Chondrocyte (in vitro differentiated cells): ENCODE measurements around the gene TRAPPC1. TPM values are rescaled to one million over a fixed set of nuclear protein-coding genes. Genes with fewer than 3 reads are reported as not detected.

Source experiments
- DNase-seq: peaks from one replicate; pipeline ENCODE4 v3.0.0; 2021; ENCODE audit warnings: mixed read lengths, low spot score
- H3K27ac Mint-ChIP-seq: one replicate; pipeline ENCODE4 v1.8.0; 2021; ENCODE audit warnings: mild to moderate bottlenecking, moderate library complexity, mixed read lengths; ENCODE audit not compliant: unreplicated experiment
- H3K27me3 Mint-ChIP-seq: 2 replicates; pipeline ENCODE4 v1.8.0; 2021; ENCODE audit warnings: low read depth, mixed read lengths
- H3K36me3 Mint-ChIP-seq: 2 replicates; pipeline ENCODE4 v1.8.0; 2021; ENCODE audit warnings: low read depth, mixed read lengths
- H3K4me1 Mint-ChIP-seq: 2 replicates; pipeline ENCODE4 v1.8.0; 2021; ENCODE audit warnings: low read depth, mild to moderate bottlenecking, mixed read lengths
- H3K4me3 Mint-ChIP-seq: one replicate; pipeline ENCODE4 v1.8.0; 2021; ENCODE audit warnings: mild to moderate bottlenecking, moderate library complexity, mixed read lengths; ENCODE audit not compliant: unreplicated experiment
- H3K9me3 Mint-ChIP-seq: 2 replicates; pipeline ENCODE4 v1.8.0; 2021; ENCODE audit warnings: low read depth, mixed read lengths
- total RNA-seq: library from RNA; stranded (reverse); gene quantifications from 3 replicates; pipeline ENCODE4 v1.2.1, GENCODE V29; 2021
- TF ChIP-seq, protein P1 (sequence below): fragments of 200-600 bp; sonication (generic); IDR thresholded peaks from 2 replicates; pipeline ENCODE4 v1.5.0; 2021; ENCODE audit warnings: antibody characterized with exemption, mild to moderate bottlenecking, moderate library complexity

TRAPPC1 gene
- total RNA-seq, 1 donor from 2014 or later, result 135 TPM

DNA sequence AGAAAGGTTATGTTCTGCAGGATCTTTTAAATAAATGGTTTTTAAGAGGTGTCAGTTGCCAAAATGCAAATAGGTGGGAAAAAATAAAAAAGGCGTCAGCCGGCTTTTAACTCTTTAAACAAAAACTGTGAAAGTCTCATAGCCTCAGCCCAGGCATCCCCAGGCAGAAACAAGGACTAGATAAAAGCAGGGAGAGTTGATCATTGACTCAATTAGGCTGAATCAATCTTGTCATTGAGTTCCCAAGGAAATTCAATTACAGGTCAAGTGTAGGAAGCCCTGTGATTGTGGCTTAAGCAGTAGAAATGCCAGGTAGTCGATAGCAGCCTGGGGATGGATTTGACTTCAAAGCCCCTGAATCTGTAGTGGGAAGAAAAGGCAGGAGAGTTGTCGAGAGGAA lies 39.9 kb upstream of the TRAPPC1 start:
- H3K4me3 Mint-ChIP-seq, result no peak overlapping the region
- TF ChIP-seq, protein P1, sequence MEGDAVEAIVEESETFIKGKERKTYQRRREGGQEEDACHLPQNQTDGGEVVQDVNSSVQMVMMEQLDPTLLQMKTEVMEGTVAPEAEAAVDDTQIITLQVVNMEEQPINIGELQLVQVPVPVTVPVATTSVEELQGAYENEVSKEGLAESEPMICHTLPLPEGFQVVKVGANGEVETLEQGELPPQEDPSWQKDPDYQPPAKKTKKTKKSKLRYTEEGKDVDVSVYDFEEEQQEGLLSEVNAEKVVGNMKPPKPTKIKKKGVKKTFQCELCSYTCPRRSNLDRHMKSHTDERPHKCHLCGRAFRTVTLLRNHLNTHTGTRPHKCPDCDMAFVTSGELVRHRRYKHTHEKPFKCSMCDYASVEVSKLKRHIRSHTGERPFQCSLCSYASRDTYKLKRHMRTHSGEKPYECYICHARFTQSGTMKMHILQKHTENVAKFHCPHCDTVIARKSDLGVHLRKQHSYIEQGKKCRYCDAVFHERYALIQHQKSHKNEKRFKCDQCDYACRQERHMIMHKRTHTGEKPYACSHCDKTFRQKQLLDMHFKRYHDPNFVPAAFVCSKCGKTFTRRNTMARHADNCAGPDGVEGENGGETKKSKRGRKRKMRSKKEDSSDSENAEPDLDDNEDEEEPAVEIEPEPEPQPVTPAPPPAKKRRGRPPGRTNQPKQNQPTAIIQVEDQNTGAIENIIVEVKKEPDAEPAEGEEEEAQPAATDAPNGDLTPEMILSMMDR, result no peak
- H3K4me1 Mint-ChIP-seq, result no peaks in the 10 kb centered on the region
- peaks cover 13% of the 10 kb centered on the region for H3K27me3 Mint-ChIP-seq
- no peak overlapping the region for H3K27ac Mint-ChIP-seq
- no peak for DNase-seq
- peaks cover 9% of the 10 kb centered on the region for H3K36me3 Mint-ChIP-seq
- peaks cover 11% of the 10 kb centered on the region for H3K9me3 Mint-ChIP-seq

DNA sequence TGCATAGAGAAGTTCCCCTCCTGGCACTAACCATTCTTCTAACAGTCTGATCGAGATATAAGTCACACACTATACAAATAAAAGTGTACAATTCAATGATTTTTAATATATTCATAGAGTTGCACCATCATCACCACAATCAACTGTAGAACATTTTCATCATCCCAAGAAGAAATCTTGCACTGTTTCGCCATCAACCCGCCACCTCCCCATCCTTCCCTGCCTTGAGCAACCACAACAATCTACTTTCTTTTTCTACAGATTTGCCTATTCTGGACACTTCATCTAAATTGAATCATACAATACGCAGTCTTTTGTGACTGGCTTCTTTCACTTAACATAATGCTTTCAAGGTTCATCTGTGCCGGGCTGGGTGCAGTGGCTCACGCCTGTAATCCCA lies 37.7 kb upstream of the TRAPPC1 start:
- H3K4me1 Mint-ChIP-seq, result no peaks in the 10 kb centered on the region
- H3K27ac Mint-ChIP-seq, result no peak overlapping the region
- H3K36me3 Mint-ChIP-seq, result peaks cover under 1% of the 10 kb centered on the region
- peaks cover 3% of the 10 kb centered on the region for H3K9me3 Mint-ChIP-seq
- no peak for DNase-seq
- H3K27me3 Mint-ChIP-seq, result peaks cover 11% of the 10 kb centered on the region
- no peak overlapping the region for H3K4me3 Mint-ChIP-seq
- TF ChIP-seq, protein P1, result no peak

DNA sequence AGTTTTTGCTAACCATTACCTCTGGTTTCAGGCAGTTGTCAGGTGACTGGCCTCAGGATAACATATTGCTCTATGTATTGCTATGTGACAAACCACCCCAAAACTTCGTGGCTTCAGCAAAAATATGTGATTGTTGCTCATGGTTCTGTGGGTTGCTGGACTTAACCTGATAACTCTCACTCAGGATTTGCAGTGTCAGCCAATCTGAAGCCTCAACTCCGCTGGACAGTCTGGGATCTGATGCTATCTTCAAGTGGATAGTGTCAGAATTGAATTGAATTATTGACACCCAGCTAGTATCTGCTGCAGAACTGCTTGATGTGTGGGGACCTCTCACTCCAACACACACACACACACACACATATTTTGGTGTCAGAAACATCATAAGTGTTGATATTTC lies 36.0 kb upstream of the TRAPPC1 start:
- no peaks in the 10 kb centered on the region for H3K36me3 Mint-ChIP-seq
- H3K27ac Mint-ChIP-seq, result no peak overlapping the region
- no peaks in the 10 kb centered on the region for H3K9me3 Mint-ChIP-seq

DNA sequence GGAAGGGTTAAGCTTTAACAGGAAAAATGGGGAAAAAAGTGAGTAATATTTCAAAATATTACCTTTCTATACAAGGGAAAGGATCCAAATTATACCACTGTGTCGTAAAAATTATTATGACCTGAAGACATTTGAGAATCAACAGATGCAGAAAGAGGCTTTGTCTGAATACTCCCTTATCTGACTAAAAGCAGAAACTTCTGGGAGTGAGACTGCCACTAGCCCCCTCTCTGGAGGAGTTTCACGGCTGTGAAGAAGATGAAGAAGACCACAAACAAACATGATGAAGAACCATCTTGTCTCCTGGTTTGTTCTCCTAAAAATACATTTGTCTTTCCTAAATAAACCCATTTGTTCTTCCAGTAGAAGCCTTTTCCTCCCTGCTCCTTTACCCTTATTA lies 29.7 kb upstream of the TRAPPC1 start:
- H3K9me3 Mint-ChIP-seq, result no peaks in the 10 kb centered on the region
- no peak overlapping the region for H3K4me3 Mint-ChIP-seq
- TF ChIP-seq, protein P1, result no peak
- H3K4me1 Mint-ChIP-seq, result peaks cover under 1% of the 10 kb centered on the region
- H3K36me3 Mint-ChIP-seq, result no peaks in the 10 kb centered on the region
- DNase-seq, result no peak
- peaks cover 11% of the 10 kb centered on the region for H3K27me3 Mint-ChIP-seq
- no peak overlapping the region for H3K27ac Mint-ChIP-seq

More for the DNA sequence above, 36.0 kb upstream of the TRAPPC1 start:
- DNase-seq, result no peak
- Mint-ChIP-seq H3K27me3 (peaks cover 11% of the 10 kb centered on the region), H3K4me3 (no peak overlapping the region), H3K4me1 (no peaks in the 10 kb centered on the region)
- TF ChIP-seq, protein P1, result no peak

DNA sequence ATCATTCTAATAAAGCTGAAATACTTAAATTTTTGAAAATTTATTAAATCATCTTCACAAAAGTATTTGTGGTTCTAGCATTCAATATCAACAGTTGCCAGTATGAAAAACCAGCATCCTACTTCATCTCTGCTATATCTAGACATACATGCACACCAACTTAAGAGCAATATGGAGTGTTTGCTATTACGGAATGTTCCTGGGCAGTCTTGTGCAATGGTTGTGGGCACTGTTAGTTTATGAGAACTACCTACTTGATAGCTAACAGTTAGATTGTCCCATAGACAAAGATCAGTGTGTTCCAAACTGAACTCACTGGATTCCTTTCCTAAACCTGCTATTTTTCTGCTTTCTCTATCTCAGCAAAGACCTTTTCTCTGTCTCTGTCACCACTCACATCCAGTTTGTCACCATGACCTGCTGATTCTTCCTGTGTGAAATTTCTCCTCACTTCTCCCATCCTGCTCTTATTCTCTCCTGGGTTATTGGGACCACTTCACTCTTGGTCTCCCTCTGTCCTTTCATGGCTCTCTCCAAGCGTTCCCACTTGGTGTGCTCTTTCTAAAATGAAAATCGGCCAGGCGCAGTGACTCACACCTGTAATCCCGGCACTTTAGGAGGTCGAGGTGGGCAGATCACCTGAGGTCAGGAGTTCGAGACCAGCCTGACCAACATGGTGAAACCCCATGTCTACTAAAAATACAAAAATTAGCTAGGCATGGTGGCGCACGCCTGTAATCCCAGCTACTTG lies 27.9 kb upstream of the TRAPPC1 start:
- Mint-ChIP-seq H3K27me3 (peaks cover 11% of the 10 kb centered on the region), H3K9me3 (no peaks in the 10 kb centered on the region), H3K27ac (no peak overlapping the region), H3K4me1 (peaks cover 7% of the 10 kb centered on the region), H3K36me3 (no peaks in the 10 kb centered on the region), H3K4me3 (no peak overlapping the region)
- TF ChIP-seq, protein P1, result no peak
- no peak for DNase-seq
